ENCODE measurements around the gene PPIP5K2. TPM values are rescaled to one million over a fixed set of nuclear protein-coding genes. Genes with fewer than 3 reads are reported as not detected.

The PPIP5K2 gene
- total and polyA plus RNA-seq, 2 of the 8 experiments (the other 6 are each of a cell fraction or from before 2014, with no cell fraction given): 14.8 to 46.6 TPM

DNA sequence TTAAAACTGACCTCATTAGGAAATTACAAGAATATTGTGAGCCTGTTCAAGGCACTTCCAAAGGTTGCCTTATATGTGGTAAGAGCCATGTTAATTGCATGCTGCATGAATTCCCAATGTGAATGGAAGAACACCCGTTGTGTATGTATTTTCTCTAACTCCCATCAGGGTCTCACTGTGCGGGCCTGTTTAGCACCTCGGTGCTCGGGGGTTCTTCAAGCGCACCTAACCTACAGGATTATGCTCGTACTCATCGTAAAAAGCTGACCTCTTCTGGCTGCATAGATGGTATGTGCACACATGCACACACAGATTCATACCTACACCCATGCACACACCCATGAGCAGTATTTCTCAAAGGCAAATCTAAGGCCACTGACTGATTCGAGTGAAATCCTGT is 66.1 kb downstream of the PPIP5K2 start (continued):
- TF ChIP-seq, protein P1, sequence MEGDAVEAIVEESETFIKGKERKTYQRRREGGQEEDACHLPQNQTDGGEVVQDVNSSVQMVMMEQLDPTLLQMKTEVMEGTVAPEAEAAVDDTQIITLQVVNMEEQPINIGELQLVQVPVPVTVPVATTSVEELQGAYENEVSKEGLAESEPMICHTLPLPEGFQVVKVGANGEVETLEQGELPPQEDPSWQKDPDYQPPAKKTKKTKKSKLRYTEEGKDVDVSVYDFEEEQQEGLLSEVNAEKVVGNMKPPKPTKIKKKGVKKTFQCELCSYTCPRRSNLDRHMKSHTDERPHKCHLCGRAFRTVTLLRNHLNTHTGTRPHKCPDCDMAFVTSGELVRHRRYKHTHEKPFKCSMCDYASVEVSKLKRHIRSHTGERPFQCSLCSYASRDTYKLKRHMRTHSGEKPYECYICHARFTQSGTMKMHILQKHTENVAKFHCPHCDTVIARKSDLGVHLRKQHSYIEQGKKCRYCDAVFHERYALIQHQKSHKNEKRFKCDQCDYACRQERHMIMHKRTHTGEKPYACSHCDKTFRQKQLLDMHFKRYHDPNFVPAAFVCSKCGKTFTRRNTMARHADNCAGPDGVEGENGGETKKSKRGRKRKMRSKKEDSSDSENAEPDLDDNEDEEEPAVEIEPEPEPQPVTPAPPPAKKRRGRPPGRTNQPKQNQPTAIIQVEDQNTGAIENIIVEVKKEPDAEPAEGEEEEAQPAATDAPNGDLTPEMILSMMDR (IDR thresholded peaks at IDR 0.05; ENCODE audit: control extremely low read depth in 1 of 3, insufficient read depth in 1 of 3, low read depth in 1 of 3, low read length in 3 of 3): no peak
- TF ChIP-seq, protein P2, sequence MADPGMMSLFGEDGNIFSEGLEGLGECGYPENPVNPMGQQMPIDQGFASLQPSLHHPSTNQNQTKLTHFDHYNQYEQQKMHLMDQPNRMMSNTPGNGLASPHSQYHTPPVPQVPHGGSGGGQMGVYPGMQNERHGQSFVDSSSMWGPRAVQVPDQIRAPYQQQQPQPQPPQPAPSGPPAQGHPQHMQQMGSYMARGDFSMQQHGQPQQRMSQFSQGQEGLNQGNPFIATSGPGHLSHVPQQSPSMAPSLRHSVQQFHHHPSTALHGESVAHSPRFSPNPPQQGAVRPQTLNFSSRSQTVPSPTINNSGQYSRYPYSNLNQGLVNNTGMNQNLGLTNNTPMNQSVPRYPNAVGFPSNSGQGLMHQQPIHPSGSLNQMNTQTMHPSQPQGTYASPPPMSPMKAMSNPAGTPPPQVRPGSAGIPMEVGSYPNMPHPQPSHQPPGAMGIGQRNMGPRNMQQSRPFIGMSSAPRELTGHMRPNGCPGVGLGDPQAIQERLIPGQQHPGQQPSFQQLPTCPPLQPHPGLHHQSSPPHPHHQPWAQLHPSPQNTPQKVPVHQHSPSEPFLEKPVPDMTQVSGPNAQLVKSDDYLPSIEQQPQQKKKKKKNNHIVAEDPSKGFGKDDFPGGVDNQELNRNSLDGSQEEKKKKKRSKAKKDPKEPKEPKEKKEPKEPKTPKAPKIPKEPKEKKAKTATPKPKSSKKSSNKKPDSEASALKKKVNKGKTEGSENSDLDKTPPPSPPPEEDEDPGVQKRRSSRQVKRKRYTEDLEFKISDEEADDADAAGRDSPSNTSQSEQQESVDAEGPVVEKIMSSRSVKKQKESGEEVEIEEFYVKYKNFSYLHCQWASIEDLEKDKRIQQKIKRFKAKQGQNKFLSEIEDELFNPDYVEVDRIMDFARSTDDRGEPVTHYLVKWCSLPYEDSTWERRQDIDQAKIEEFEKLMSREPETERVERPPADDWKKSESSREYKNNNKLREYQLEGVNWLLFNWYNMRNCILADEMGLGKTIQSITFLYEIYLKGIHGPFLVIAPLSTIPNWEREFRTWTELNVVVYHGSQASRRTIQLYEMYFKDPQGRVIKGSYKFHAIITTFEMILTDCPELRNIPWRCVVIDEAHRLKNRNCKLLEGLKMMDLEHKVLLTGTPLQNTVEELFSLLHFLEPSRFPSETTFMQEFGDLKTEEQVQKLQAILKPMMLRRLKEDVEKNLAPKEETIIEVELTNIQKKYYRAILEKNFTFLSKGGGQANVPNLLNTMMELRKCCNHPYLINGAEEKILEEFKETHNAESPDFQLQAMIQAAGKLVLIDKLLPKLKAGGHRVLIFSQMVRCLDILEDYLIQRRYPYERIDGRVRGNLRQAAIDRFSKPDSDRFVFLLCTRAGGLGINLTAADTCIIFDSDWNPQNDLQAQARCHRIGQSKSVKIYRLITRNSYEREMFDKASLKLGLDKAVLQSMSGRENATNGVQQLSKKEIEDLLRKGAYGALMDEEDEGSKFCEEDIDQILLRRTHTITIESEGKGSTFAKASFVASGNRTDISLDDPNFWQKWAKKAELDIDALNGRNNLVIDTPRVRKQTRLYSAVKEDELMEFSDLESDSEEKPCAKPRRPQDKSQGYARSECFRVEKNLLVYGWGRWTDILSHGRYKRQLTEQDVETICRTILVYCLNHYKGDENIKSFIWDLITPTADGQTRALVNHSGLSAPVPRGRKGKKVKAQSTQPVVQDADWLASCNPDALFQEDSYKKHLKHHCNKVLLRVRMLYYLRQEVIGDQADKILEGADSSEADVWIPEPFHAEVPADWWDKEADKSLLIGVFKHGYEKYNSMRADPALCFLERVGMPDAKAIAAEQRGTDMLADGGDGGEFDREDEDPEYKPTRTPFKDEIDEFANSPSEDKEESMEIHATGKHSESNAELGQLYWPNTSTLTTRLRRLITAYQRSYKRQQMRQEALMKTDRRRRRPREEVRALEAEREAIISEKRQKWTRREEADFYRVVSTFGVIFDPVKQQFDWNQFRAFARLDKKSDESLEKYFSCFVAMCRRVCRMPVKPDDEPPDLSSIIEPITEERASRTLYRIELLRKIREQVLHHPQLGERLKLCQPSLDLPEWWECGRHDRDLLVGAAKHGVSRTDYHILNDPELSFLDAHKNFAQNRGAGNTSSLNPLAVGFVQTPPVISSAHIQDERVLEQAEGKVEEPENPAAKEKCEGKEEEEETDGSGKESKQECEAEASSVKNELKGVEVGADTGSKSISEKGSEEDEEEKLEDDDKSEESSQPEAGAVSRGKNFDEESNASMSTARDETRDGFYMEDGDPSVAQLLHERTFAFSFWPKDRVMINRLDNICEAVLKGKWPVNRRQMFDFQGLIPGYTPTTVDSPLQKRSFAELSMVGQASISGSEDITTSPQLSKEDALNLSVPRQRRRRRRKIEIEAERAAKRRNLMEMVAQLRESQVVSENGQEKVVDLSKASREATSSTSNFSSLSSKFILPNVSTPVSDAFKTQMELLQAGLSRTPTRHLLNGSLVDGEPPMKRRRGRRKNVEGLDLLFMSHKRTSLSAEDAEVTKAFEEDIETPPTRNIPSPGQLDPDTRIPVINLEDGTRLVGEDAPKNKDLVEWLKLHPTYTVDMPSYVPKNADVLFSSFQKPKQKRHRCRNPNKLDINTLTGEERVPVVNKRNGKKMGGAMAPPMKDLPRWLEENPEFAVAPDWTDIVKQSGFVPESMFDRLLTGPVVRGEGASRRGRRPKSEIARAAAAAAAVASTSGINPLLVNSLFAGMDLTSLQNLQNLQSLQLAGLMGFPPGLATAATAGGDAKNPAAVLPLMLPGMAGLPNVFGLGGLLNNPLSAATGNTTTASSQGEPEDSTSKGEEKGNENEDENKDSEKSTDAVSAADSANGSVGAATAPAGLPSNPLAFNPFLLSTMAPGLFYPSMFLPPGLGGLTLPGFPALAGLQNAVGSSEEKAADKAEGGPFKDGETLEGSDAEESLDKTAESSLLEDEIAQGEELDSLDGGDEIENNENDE (IDR thresholded peaks at IDR 0.05; ENCODE audit: insufficient replicate concordance, low read length): no peak
- TF ChIP-seq BCL11A (IDR thresholded peaks at IDR 0.05; ENCODE audit: low read depth in 2 of 2, low read length in 2 of 2) (no peak), CTBP2 (IDR thresholded peaks at IDR 0.05; ENCODE audit: borderline replicate concordance, insufficient read depth, insufficient read length, low read length) (no peak), GABPA (IDR thresholded peaks at IDR 0.05; ENCODE audit: borderline replicate concordance, insufficient read depth, low read length) (no peak), SP2 (IDR thresholded peaks at IDR 0.05; ENCODE audit: low read length) (no peak), SIN3A (conservative IDR thresholded peaks at IDR 0.05 in 1 of 2, IDR thresholded peaks at IDR 0.05 in 1 of 2; ENCODE audit: low read depth in 1 of 2, low read length in 2 of 2) (no peak), CEBPB (IDR thresholded peaks at IDR 0.05; ENCODE audit: low read depth, low read length) (no peak), GTF2F1 (IDR thresholded peaks at IDR 0.05; ENCODE audit: borderline replicate concordance, low read depth, low read length) (no peak)

All from H1 (cell line).